ENCODE measurements around the gene AGPAT2. TPM values are rescaled to one million over a fixed set of nuclear protein-coding genes. Genes with fewer than 3 reads are reported as not detected.

Gene AGPAT2
- total RNA-seq, 4 donors from 2014 or later = 28.8 to 43.6 (median 38.4) TPM

DNA sequence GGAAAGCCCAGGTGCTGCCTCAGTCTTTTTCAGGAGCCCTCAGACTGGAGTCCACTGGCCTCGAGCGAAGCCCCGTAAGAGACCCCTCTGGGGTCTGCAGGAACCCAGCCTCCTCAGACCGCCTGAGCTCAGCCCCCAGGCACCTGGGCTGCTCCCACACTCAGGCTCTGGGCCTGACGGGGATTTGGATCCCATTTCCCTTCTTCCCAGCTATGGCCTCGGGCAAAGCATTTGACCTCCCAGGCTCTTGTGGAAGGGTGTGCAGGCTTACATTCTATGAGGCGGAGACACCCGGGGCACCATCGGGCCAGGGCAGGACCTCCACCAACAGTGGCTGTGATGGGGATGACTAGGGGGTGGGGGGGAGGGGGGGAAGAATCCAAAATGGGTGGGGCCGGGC lies 4.5 kb downstream of the AGPAT2 start:
- H3K4me1 ChIP-seq = peaks cover 0 to 50% (median 19%) of the 10 kb centered on the region in 3 donors
- no peak for ATAC-seq
- no peaks in the 10 kb centered on the region for H3K9me3 ChIP-seq
- no peak overlapping the region for H3K27ac ChIP-seq
- no CpG with 5 or more reads among the region's 10 CpGs for WGBS, 2 donors (ENCODE audit: low coverage in 1 of 2)
- H3K27me3 ChIP-seq = no peaks in the 10 kb centered on the region
- TF ChIP-seq, protein P1, sequence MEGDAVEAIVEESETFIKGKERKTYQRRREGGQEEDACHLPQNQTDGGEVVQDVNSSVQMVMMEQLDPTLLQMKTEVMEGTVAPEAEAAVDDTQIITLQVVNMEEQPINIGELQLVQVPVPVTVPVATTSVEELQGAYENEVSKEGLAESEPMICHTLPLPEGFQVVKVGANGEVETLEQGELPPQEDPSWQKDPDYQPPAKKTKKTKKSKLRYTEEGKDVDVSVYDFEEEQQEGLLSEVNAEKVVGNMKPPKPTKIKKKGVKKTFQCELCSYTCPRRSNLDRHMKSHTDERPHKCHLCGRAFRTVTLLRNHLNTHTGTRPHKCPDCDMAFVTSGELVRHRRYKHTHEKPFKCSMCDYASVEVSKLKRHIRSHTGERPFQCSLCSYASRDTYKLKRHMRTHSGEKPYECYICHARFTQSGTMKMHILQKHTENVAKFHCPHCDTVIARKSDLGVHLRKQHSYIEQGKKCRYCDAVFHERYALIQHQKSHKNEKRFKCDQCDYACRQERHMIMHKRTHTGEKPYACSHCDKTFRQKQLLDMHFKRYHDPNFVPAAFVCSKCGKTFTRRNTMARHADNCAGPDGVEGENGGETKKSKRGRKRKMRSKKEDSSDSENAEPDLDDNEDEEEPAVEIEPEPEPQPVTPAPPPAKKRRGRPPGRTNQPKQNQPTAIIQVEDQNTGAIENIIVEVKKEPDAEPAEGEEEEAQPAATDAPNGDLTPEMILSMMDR (IDR thresholded peaks at IDR 0.05) = no peak
- TF ChIP-seq POLR2A (IDR thresholded peaks at IDR 0.05) (no peak), EP300 (IDR thresholded peaks at IDR 0.05) (no peak), POLR2AphosphoS5 (IDR thresholded peaks at IDR 0.05) (no peak)
- no peak overlapping the region for H3K4me3 ChIP-seq
- peaks cover 0 to 4% of the 10 kb centered on the region in 2 donors for H3K36me3 ChIP-seq

DNA sequence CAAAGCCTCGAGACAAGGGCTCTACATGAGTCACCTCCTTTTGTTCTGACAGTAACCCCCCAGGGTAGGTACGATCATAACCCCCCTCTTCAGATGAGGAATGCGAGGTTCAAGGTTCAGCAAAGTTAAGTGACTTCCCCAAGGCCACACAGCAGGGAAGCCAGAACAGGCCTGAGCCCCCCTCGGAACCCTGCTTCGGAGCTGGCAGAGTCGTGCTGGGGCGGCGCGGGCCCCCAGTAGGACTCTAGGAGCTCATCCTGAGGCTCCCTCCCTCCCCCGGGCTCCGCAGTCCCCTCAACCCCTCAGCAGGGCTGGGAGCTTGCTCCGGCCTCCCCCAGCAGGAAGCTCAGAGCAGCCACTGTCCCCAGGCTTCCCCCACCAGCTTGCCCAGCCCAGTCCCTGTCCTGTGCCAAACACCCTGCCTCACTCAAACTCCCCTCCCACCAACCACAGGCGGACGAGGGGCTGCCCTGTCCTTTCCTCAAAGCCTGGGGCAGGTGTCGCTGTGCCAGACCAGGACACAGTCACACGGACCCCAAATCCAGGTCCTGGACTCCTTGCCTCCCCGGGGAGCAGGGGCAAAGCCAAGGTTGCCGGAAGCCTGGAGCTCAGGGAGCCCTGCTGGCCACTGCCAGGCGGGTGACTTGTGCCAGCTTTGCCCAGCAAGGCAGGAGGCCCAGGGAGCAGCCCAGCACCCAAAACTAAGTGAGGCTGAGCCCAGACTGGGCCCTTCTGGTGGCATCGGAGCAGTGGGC lies 5.1 kb downstream of the AGPAT2 start:
- peaks cover 0 to 44% (median 16%) of the 10 kb centered on the region in 3 donors for H3K4me1 ChIP-seq
- no peak for ATAC-seq
- no peak overlapping the region for H3K4me3 ChIP-seq
- peaks cover 0 to 10% of the 10 kb centered on the region in 2 donors for H3K36me3 ChIP-seq
- H3K27ac ChIP-seq = no peak overlapping the region
- H3K27me3 ChIP-seq = no peaks in the 10 kb centered on the region
- no peak for TF ChIP-seq POLR2AphosphoS5 (IDR thresholded peaks at IDR 0.05)
- no peak for TF ChIP-seq EP300 (IDR thresholded peaks at IDR 0.05)
- TF ChIP-seq, protein P1 (IDR thresholded peaks at IDR 0.05) = no peak
- TF ChIP-seq POLR2A (IDR thresholded peaks at IDR 0.05) = no peak
- WGBS, 2 donors (ENCODE audit: low coverage in 1 of 2) = 91 to 100% methylated on average over 1 to 4 of the region's 20 CpGs
- H3K9me3 ChIP-seq = no peaks in the 10 kb centered on the region

DNA sequence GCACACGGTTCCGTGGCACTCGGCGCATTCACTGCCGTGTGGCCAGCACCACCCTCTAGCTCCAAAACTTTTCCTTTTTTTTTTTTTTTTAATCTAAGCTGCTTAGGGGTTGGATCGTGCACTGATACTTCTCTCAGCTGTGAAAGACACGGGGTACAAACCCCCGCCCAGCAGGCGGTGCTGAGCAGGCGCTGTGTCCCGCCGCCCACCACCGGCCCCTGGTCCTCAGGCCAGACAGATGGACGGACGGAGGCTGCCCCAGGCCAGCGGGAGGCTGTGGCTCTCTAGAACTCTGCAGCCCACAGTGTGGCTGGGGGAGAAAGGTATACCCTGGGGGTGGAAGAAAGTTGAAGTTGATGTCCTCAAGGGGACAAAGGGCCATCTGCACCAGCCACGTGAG lies 6.2 kb downstream of the AGPAT2 start:
- Histone ChIP-seq H3K4me3 (no peak overlapping the region), H3K9me3 (no peaks in the 10 kb centered on the region), H3K27me3 (no peaks in the 10 kb centered on the region), H3K36me3 (peaks cover 0 to 21% of the 10 kb centered on the region in 2 donors), H3K4me1 (peaks cover 0 to 38% (median 12%) of the 10 kb centered on the region in 3 donors), H3K27ac (no peak overlapping the region)
- ATAC-seq = no peak
- WGBS, 2 donors (ENCODE audit: low coverage in 1 of 2) = 96 to 100% methylated on average over 2 to 5 of the region's 17 CpGs
- TF ChIP-seq POLR2A (IDR thresholded peaks at IDR 0.05) (no peak), POLR2AphosphoS5 (IDR thresholded peaks at IDR 0.05) (no peak), EP300 (IDR thresholded peaks at IDR 0.05) (no peak)
- TF ChIP-seq, protein P1 (IDR thresholded peaks at IDR 0.05) = no peak

DNA sequence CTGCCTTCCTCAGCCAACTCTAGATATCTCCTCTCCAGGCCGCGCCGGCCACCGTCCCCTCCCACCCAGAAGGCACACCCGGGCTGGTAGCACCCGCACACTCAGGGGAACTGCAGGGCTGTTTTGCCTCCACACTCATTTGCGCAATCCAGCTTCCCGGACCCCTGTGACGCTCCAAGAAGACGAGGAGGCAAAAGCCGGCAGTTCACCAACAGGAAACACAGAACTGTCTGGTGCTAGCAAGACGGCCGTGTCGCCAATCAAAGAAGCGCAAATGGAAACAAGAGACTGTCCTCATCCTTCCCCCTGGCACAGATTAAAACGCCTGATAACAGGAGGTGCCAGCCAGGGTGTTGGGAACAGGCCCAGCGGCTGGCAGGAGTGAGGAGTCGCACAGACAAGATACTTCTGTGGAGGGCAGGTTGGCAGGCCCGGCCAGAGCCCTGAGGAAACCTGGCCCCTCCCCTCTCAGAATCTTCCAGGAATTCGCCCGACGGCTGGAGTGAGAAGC lies 7.8 kb downstream of the AGPAT2 start:
- H3K27ac ChIP-seq = no peak overlapping the region
- H3K9me3 ChIP-seq = no peaks in the 10 kb centered on the region
- peaks cover 0 to 22% (median 2%) of the 10 kb centered on the region in 3 donors for H3K4me1 ChIP-seq
- no peaks in the 10 kb centered on the region for H3K27me3 ChIP-seq
- no peak overlapping the region for H3K4me3 ChIP-seq
- WGBS, 2 donors (ENCODE audit: low coverage in 1 of 2) = 39% methylated on average over 3 of the region's 22 CpGs; no CpG with 5 or more reads in 1 of the 2 donors
- H3K36me3 ChIP-seq = peaks cover 0 to 35% of the 10 kb centered on the region in 2 donors
- TF ChIP-seq, protein P1 (IDR thresholded peaks at IDR 0.05) = no peak
- TF ChIP-seq POLR2AphosphoS5 (IDR thresholded peaks at IDR 0.05) (no peak), EP300 (IDR thresholded peaks at IDR 0.05) (no peak), POLR2A (IDR thresholded peaks at IDR 0.05) (no peak)
- ATAC-seq = peak; percentile 17

DNA sequence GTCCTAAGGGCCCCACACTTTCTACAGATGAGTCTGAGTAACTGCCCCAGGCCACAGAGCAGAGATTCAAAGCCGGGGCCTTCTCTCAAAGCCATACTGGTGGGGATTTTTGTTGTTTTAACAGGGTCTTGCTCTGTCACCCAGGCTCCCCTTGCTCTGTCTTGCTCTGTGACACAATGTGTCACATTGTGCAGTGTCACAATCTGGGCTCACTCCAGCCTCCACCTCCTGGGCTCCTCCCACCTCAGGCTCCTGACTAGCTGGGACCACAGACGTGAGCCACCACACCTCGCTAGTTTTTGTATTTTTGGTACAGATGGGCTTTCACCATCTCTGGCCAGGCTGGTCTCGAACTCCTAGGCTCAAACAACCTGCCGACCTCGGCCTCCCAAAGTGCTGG lies 8.6 kb downstream of the AGPAT2 start:
- WGBS, 2 donors (ENCODE audit: low coverage in 1 of 2) = 52 to 91% methylated on average over 2 to 6 of the region's 6 CpGs
- no peak for ATAC-seq

More for the DNA sequence above, 8.6 kb downstream of the AGPAT2 start:
- TF ChIP-seq POLR2AphosphoS5 (IDR thresholded peaks at IDR 0.05) (no peak), EP300 (IDR thresholded peaks at IDR 0.05) (no peak), POLR2A (IDR thresholded peaks at IDR 0.05) (no peak)
- TF ChIP-seq, protein P1 (IDR thresholded peaks at IDR 0.05) = no peak
- H3K4me1 ChIP-seq = peaks cover 0 to 15% (median 2%) of the 10 kb centered on the region in 3 donors
- H3K27me3 ChIP-seq = no peaks in the 10 kb centered on the region
- peaks cover 0 to 44% of the 10 kb centered on the region in 2 donors for H3K36me3 ChIP-seq
- H3K27ac ChIP-seq = no peak overlapping the region
- H3K4me3 ChIP-seq = no peak overlapping the region
- H3K9me3 ChIP-seq = no peaks in the 10 kb centered on the region

Measured in gastroesophageal sphincter (tissue), 4 donors.